GM18520 (cell line): ENCODE measurements around the gene USP6NL.
"Not testable (repeated sequence)": the region's sequence is repeated elsewhere in the genome, so short reads cannot be mapped to it uniquely, and the experiment has no call there.

Source experiments
- ATAC-seq: cut with Tn5 transposase; IDR thresholded peaks from one replicate; pipeline ENCODE4 v1.9.1; 2021; ENCODE audit not compliant: unreplicated experiment

The USP6NL gene

GRCh38 chr10:11448545-11449244 is 162.8 kb downstream of the USP6NL start:
- peak; percentile 76 for ATAC-seq

- ATAC-seq = peak; percentile 33
These were observed 163.3 kb downstream of the USP6NL start for GRCh38 chr10:11448190-11448544.

- no peak for ATAC-seq
These were observed 163.9 kb downstream of the USP6NL start for GRCh38 chr10:11447586-11447985.

- no peak for ATAC-seq
These were observed 164.6 kb downstream of the USP6NL start for GRCh38 chr10:11446864-11447263.

GRCh38 chr10:11446133-11446532 is 165.3 kb downstream of the USP6NL start:
- no peak for ATAC-seq

GRCh38 chr10:11444531-11445228 is 166.8 kb downstream of the USP6NL start:
- no peak for ATAC-seq

- ATAC-seq = no peak
These were observed 167.3 kb downstream of the USP6NL start for GRCh38 chr10:11444155-11444530.

GRCh38 chr10:11443468-11444154 is 167.8 kb downstream of the USP6NL start:
- ATAC-seq = no peak

GRCh38 chr10:11442001-11442773 is 169.3 kb downstream of the USP6NL start:
- no peak for ATAC-seq

GRCh38 chr10:11441151-11441535 is 170.3 kb downstream of the USP6NL start:
- ATAC-seq = no peak

- peak; percentile 41 for ATAC-seq
These were observed 170.9 kb downstream of the USP6NL start for GRCh38 chr10:11440250-11441150.

- no peak for ATAC-seq
These were observed 171.9 kb downstream of the USP6NL start for GRCh38 chr10:11439523-11440053.

- no peak for ATAC-seq
These were observed 173.9 kb downstream of the USP6NL start for GRCh38 chr10:11437391-11438142.

GRCh38 chr10:11436445-11436844 is 175.0 kb downstream of the USP6NL start:
- not testable (repeated sequence) for ATAC-seq

GRCh38 chr10:11435581-11435981 is 175.9 kb downstream of the USP6NL start:
- ATAC-seq = no peak

- ATAC-seq = no peak
These were observed 177.1 kb downstream of the USP6NL start for GRCh38 chr10:11434324-11434723.

- no peak for ATAC-seq
These were observed 177.8 kb downstream of the USP6NL start for GRCh38 chr10:11433657-11434056.

- no peak for ATAC-seq
These were observed 180.3 kb downstream of the USP6NL start for GRCh38 chr10:11431216-11431555.

GRCh38 chr10:11430421-11431215 is 180.8 kb downstream of the USP6NL start:
- no peak for ATAC-seq
